Pulmonary artery endothelial cell (primary cell): ENCODE results near the gene KAT6B. TPM values are rescaled to one million over a fixed set of nuclear protein-coding genes. Genes with fewer than 3 reads are reported as not detected.

Experiments used
- DNase-seq: peaks from one replicate; pipeline ENCODE4 v3.0.0-alpha.2; 2011; ENCODE audit warnings: low read depth, low spot score
- total RNA-seq: library from RNA; depleted of rRNA; stranded (reverse); fragments of >200 nt; gene quantifications from 2 replicates; pipeline ENCODE4 v1.2.3, GENCODE V29; 2014

The KAT6B gene
- total RNA-seq, 1 donor from 2014 or later, result 10.0 TPM

- DNase-seq, result no peak
Measured at GRCh38 chr10:75062506-75063299, 236.3 kb downstream of the KAT6B start.

- DNase-seq, result no peak
Measured at GRCh38 chr10:75063461-75064230, 237.2 kb downstream of the KAT6B start.

- no peak for DNase-seq
Measured at GRCh38 chr10:75065076-75065475, 238.7 kb downstream of the KAT6B start.

- no peak for DNase-seq
Measured at GRCh38 chr10:75066271-75066670, 239.9 kb downstream of the KAT6B start.

- no peak for DNase-seq
Measured at GRCh38 chr10:75067272-75067671, 240.9 kb downstream of the KAT6B start.

- DNase-seq, result no peak
Measured at GRCh38 chr10:75068523-75068922, 242.1 kb downstream of the KAT6B start.

- DNase-seq, result no peak
Measured at GRCh38 chr10:75070476-75070875, 244.1 kb downstream of the KAT6B start.

- no peak for DNase-seq
Measured at GRCh38 chr10:75070961-75071428, 244.6 kb downstream of the KAT6B start.

- DNase-seq, result no peak
Measured at GRCh38 chr10:75071756-75072155, 245.4 kb downstream of the KAT6B start.

GRCh38 chr10:75072727-75073126 is 246.3 kb downstream of the KAT6B start:
- no peak for DNase-seq

GRCh38 chr10:75073442-75073841 is 247.0 kb downstream of the KAT6B start:
- no peak for DNase-seq

- DNase-seq, result no peak
Measured at GRCh38 chr10:75074711-75075445, 248.5 kb downstream of the KAT6B start.

GRCh38 chr10:75076348-75076747 is 249.9 kb downstream of the KAT6B start:
- DNase-seq, result no peak

GRCh38 chr10:75079436-75080083 is 253.2 kb downstream of the KAT6B start:
- DNase-seq, result no peak

GRCh38 chr10:75080554-75080953 is 254.2 kb downstream of the KAT6B start:
- no peak for DNase-seq

- DNase-seq, result no peak
Measured at GRCh38 chr10:75081379-75081778, 255.0 kb downstream of the KAT6B start.
